NCI-H2196 (cell line): ENCODE data around the gene KRT7.
A peak's percentile ranks its signal among the peaks of the same experiment; 100 is the strongest.
"Not testable (repeated sequence)": the region's sequence is repeated elsewhere in the genome, so short reads cannot be mapped to it uniquely, and the experiment has no call there.

Experiments
- DNase-seq: peaks from one replicate; lab custom pipeline; 2025; ENCODE audit not compliant: unreplicated experiment; lab: John Stamatoyannopoulos, UW

Gene KRT7

GRCh38 chr12:52243856-52244614 lies 11.0 kb downstream of the KRT7 start:
- DNase-seq, result peak; percentile 87

GRCh38 chr12:52244615-52244994 lies 11.6 kb downstream of the KRT7 start:
- DNase-seq, result no peak

- peak; percentile 38 for DNase-seq
Observed at GRCh38 chr12:52245259-52245961, 12.4 kb downstream of the KRT7 start.

- DNase-seq, result no peak
Observed at GRCh38 chr12:52245962-52246569, 13.0 kb downstream of the KRT7 start.

GRCh38 chr12:52246720-52247621 lies 13.9 kb downstream of the KRT7 start:
- peak; percentile 41 for DNase-seq

- no peak for DNase-seq
Observed at GRCh38 chr12:52247622-52248540, 14.8 kb downstream of the KRT7 start.

- peak; percentile 63 for DNase-seq
Observed at GRCh38 chr12:52248541-52249461, 15.8 kb downstream of the KRT7 start.

- no peak for DNase-seq
Observed at GRCh38 chr12:52249511-52250047, 16.5 kb downstream of the KRT7 start.

GRCh38 chr12:52250048-52250990 lies 17.3 kb downstream of the KRT7 start:
- no peak for DNase-seq

GRCh38 chr12:52251367-52252051 lies 18.5 kb downstream of the KRT7 start:
- no peak for DNase-seq

GRCh38 chr12:52252175-52252615 lies 19.2 kb downstream of the KRT7 start:
- not testable (repeated sequence) for DNase-seq

- DNase-seq, result no peak
Observed at GRCh38 chr12:52252728-52253343, 19.8 kb downstream of the KRT7 start.

- no peak for DNase-seq
Observed at GRCh38 chr12:52253391-52254179, 20.5 kb downstream of the KRT7 start.

- no peak for DNase-seq
Observed at GRCh38 chr12:52254180-52254964, 21.3 kb downstream of the KRT7 start.
